GM23248 (cell line): ENCODE data around the gene DYRK1A. TPM values are rescaled to one million over a fixed set of nuclear protein-coding genes. Genes with fewer than 3 reads are reported as not detected.
A peak's percentile ranks its signal among the peaks of the same experiment; 100 is the strongest.

Source experiments
- DNase-seq: peaks from one replicate; pipeline ENCODE4 v3.0.0-alpha.2; 2015
- H2AFZ ChIP-seq: fragments of 200-600 bp; sonication (generic); 2 replicates; pipeline ENCODE4 v1.6.1; 2016; ENCODE audit warnings: antibody characterized with exemption
- H3F3A ChIP-seq: fragments of 200-600 bp; sonication (generic); 2 replicates; pipeline ENCODE4 v1.6.1; 2016; ENCODE audit warnings: mild to moderate bottlenecking, antibody characterized with exemption, mixed run types; ENCODE audit not compliant: insufficient read depth
- H3K27ac ChIP-seq: fragments of 200-600 bp; sonication (generic); 2 replicates; pipeline ENCODE4 v1.5.1; 2016; ENCODE audit warnings: mild to moderate bottlenecking
- H3K27me3 ChIP-seq: fragments of 200-600 bp; sonication (generic); replicated peaks from 2 replicates; pipeline ENCODE4 v1.6.1; 2016; ENCODE audit warnings: mild to moderate bottlenecking; ENCODE audit not compliant: insufficient read depth
- H3K36me3 ChIP-seq: fragments of 200-600 bp; sonication (generic); 2 replicates; pipeline ENCODE4 v1.6.1; 2016; ENCODE audit warnings: low read depth, mild to moderate bottlenecking
- H3K4me1 ChIP-seq: fragments of 200-600 bp; sonication (generic); 2 replicates; pipeline ENCODE4 v1.6.1; 2016; ENCODE audit warnings: mild to moderate bottlenecking; ENCODE audit not compliant: insufficient read depth
- H3K4me2 ChIP-seq: fragments of 200-600 bp; sonication (generic); one replicate; pipeline ENCODE4 v1.6.1; 2016; ENCODE audit warnings: mild to moderate bottlenecking; ENCODE audit not compliant: unreplicated experiment
- H3K4me3 ChIP-seq: fragments of 200-600 bp; sonication (generic); 2 replicates; pipeline ENCODE4 v1.5.1; 2016; ENCODE audit warnings: mild to moderate bottlenecking
- H3K79me2 ChIP-seq: fragments of 200-600 bp; sonication (generic); 2 replicates; pipeline ENCODE4 v1.6.1; 2016; ENCODE audit warnings: mild to moderate bottlenecking; ENCODE audit not compliant: insufficient read depth
- H3K9ac ChIP-seq: fragments of 200-600 bp; sonication (generic); 2 replicates; pipeline ENCODE4 v1.6.1; 2016; ENCODE audit warnings: mild to moderate bottlenecking
- H3K9me2 ChIP-seq: fragments of 200-600 bp; sonication (generic); 2 replicates; pipeline ENCODE4 v1.6.1; 2016; ENCODE audit warnings: mixed run types, mild to moderate bottlenecking, moderate library complexity; ENCODE audit not compliant: insufficient read depth
- H3K9me3 ChIP-seq: fragments of 200-600 bp; sonication (generic); one replicate; pipeline ENCODE4 v1.6.1; 2017; ENCODE audit warnings: low read depth
- H4K20me1 ChIP-seq: fragments of 200-600 bp; sonication (generic); 2 replicates; pipeline ENCODE4 v1.6.0; 2016; ENCODE audit not compliant: insufficient read depth
- EZH2 ChIP-seq: fragments of 200-600 bp; sonication (generic); IDR thresholded peaks from 2 replicates; pipeline ENCODE4 v1.6.1; 2018; ENCODE audit warnings: antibody characterized with exemption, mild to moderate bottlenecking; ENCODE audit not compliant: insufficient read depth, poor library complexity, severe bottlenecking
- EZH2phosphoT487 ChIP-seq: fragments of 200-600 bp; sonication (generic); IDR thresholded peaks from 2 replicates; pipeline ENCODE4 v1.6.1; 2018; ENCODE audit warnings: antibody characterized with exemption, moderate library complexity, mild to moderate bottlenecking, low read depth; ENCODE audit not compliant: insufficient read depth
- WGBS, 2 experiments: methylation state at CpG; one replicate each; pipeline ENCODE4 v1.1.6; 2015 to 2017; ENCODE audit warnings: low lambda C conversion rate in 2 of 2, low coverage in 1 of 2; ENCODE audit errors: missing lambda C conversion rate in 2 of 2; 5-methylcytosine and 5-hydroxymethylcytosine counted together
- in situ Hi-C: fragments of 300-500 bp; cut with MboI; formaldehyde crosslinking; loops from 2 replicates; pipeline ENCODE4 v1.15.0; 2020
- polyA plus RNA-seq: library from polyadenylated mRNA; unstranded; fragments of >200 nt; fragmentation: Nextera tagmentation; extraction: Ambion mirVana; gene quantifications from 2 replicates; pipeline ENCODE4 v1.2.1, GENCODE V29; 2016
- total RNA-seq: library from RNA; depleted of rRNA; stranded (reverse); fragments of >200 nt; shearing (Covaris generic); gene quantifications from 2 replicates; pipeline ENCODE4 v1.2.3, GENCODE V29; 2014

The DYRK1A gene
- total and polyA plus RNA-seq, 2 experiments from 2014 or later: 2.5 to 41.3 TPM

- no peak overlapping the region for H3K9ac ChIP-seq
- H3F3A ChIP-seq: no peaks in the 10 kb centered on the region
- WGBS, 2 experiments: 97 to 98% methylated on average over 7 of the region's 7 CpGs
- H3K4me1 ChIP-seq: no peaks in the 10 kb centered on the region
- in situ Hi-C loops: no loop called here
- no peak overlapping the region for H3K4me2 ChIP-seq
- no peak overlapping the region for H3K4me3 ChIP-seq
- H3K27me3 ChIP-seq: no peaks in the 10 kb centered on the region
- H3K27ac ChIP-seq: no peak overlapping the region
- DNase-seq: no peak
- no peaks in the 10 kb centered on the region for H4K20me1 ChIP-seq
- no peaks in the 10 kb centered on the region for H3K9me2 ChIP-seq
- peaks cover 28% of the 10 kb centered on the region for H3K36me3 ChIP-seq
- H2AFZ ChIP-seq: no peak overlapping the region
- TF ChIP-seq EZH2 (no peak), EZH2phosphoT487 (no peak)
- H3K9me3 ChIP-seq: no peaks in the 10 kb centered on the region
- peaks cover 60% of the 10 kb centered on the region for H3K79me2 ChIP-seq
Measured at GRCh38 chr21:37484535-37485474, 118.2 kb downstream of the DYRK1A start.

- Histone ChIP-seq H4K20me1 (no peaks in the 10 kb centered on the region), H3K27me3 (no peaks in the 10 kb centered on the region), H3K4me1 (no peaks in the 10 kb centered on the region), H3K4me3 (no peak overlapping the region), H3K9me2 (no peaks in the 10 kb centered on the region), H2AFZ (no peak overlapping the region), H3F3A (no peaks in the 10 kb centered on the region), H3K9me3 (no peaks in the 10 kb centered on the region), H3K79me2 (peaks cover 61% of the 10 kb centered on the region), H3K36me3 (peaks cover 44% of the 10 kb centered on the region), H3K9ac (no peak overlapping the region), H3K27ac (no peak overlapping the region), H3K4me2 (no peak overlapping the region)
- TF ChIP-seq EZH2phosphoT487 (no peak), EZH2 (no peak)
- in situ Hi-C loops: no loop called here
- WGBS, 2 experiments: 83 to 100% methylated on average over 1 of the region's 1 CpG
- DNase-seq: no peak
Measured at GRCh38 chr21:37489553-37489952, 123.0 kb downstream of the DYRK1A start.

DNA sequence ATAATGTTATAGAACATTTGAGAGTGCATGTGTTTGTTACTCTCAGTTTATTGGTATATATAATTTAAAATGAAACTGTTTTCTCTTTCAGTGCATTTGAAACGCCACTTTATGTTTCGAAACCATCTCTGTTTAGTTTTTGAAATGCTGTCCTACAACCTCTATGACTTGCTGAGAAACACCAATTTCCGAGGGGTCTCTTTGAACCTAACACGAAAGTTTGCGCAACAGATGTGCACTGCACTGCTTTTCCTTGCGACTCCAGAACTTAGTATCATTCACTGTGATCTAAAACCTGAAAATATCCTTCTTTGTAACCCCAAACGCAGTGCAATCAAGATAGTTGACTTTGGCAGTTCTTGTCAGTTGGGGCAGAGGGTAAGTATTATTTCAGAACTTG lies 123.5 kb downstream of the DYRK1A start:
- Histone ChIP-seq H2AFZ (no peak overlapping the region), H3F3A (no peaks in the 10 kb centered on the region), H3K36me3 (peaks cover 44% of the 10 kb centered on the region), H3K27me3 (no peaks in the 10 kb centered on the region), H3K9ac (no peak overlapping the region), H3K4me1 (no peaks in the 10 kb centered on the region), H3K4me2 (no peak overlapping the region), H3K79me2 (peaks cover 59% of the 10 kb centered on the region), H3K9me2 (no peaks in the 10 kb centered on the region), H4K20me1 (no peaks in the 10 kb centered on the region), H3K9me3 (no peaks in the 10 kb centered on the region), H3K27ac (no peak overlapping the region), H3K4me3 (no peak overlapping the region)
- WGBS, 2 experiments: 98 to 99% methylated on average over 7 of the region's 7 CpGs
- no peak for DNase-seq
- in situ Hi-C loops: no loop called here
- TF ChIP-seq EZH2 (no peak), EZH2phosphoT487 (no peak)

GRCh38 chr21:37496972-37497371 lies 130.4 kb downstream of the DYRK1A start:
- Histone ChIP-seq H2AFZ (no peak overlapping the region), H3K9ac (no peak overlapping the region), H3K4me2 (no peak overlapping the region), H3K4me3 (no peak overlapping the region), H3K9me3 (no peaks in the 10 kb centered on the region), H4K20me1 (no peaks in the 10 kb centered on the region), H3K27me3 (no peaks in the 10 kb centered on the region), H3K27ac (no peak overlapping the region), H3F3A (peaks cover 24% of the 10 kb centered on the region; the same call in 1 of the 2 replicates), H3K4me1 (no peaks in the 10 kb centered on the region), H3K79me2 (peaks cover 74% of the 10 kb centered on the region), H3K36me3 (peaks cover 28% of the 10 kb centered on the region; the same call in 1 of the 2 replicates), H3K9me2 (no peaks in the 10 kb centered on the region)
- WGBS, 2 experiments: 92 to 95% methylated on average over 4 of the region's 4 CpGs
- peak; percentile 36 for DNase-seq
- in situ Hi-C loops: no loop called here
- no peak for TF ChIP-seq EZH2phosphoT487
- TF ChIP-seq EZH2: no peak
